GM18505 (cell line): ENCODE data around the gene GPM6B.

Experiments used
- ATAC-seq: cut with Tn5 transposase; IDR thresholded peaks from one replicate; pipeline ENCODE4 v1.9.1; 2021; ENCODE audit not compliant: unreplicated experiment
- POLR2A ChIP-seq: IDR thresholded peaks from 4 replicates; pipeline ENCODE4 v1.6.1; 2011; ENCODE audit warnings: borderline replicate concordance; ENCODE audit not compliant: insufficient read depth, insufficient read length; ENCODE audit errors: extremely low read depth

GPM6B gene

DNA sequence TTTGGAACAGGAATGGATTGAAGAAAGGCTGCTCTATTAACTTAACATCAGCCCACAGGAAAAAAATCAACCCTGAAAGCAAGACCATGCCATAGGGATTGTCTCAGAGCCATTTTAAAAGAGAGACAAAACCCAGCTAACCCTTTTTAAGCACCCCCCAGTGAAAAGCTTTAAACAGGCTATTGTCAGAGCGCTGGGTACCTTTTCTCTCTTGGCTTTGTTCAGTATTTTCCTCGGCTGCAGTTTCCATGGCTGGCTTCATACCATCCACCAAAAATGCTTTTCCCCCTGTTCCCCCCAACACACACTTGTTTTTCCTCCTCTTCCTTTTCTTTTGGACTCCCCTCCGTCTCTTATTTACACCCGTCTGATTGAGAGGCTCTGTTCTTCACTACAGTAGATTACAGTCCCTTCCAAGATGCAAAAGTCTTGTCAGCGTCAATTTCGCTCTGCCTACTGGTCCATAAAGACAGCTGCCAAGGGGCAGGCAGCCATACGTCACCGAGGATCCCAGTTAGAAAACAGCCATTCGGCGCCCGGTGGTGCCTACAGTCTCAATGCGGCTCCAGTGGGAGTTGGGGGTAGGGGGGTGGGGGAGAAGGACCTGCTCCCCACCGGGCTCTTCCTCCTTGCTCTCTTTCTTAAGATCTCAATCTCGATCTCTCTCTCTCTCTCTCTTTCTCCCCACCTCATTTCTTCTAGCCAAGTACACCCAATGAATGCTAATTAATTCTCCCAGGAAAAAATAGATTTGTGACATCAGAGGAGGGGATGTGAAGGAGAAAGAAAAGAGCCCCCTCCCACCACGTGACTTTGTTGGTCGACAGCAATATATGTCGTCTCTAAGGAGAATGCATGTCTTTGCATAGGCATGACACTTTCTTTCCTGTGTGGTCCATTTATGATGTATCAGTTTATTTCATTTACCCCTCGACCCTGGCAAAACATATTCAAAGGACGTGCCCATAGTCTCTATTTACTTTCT, at the start of gene GPM6B:
GPM6B (minus strand) TSS at position 451 of the 985 bp plus-strand sequence; CDS start at position 262, 189 bp downstream.
- no peak for ATAC-seq
- TF ChIP-seq POLR2A = no peak

- ATAC-seq = no peak
- no peak for TF ChIP-seq POLR2A
These were observed 47.4 kb upstream of the GPM6B start for GRCh38 chrX:13864264-13864663.

DNA sequence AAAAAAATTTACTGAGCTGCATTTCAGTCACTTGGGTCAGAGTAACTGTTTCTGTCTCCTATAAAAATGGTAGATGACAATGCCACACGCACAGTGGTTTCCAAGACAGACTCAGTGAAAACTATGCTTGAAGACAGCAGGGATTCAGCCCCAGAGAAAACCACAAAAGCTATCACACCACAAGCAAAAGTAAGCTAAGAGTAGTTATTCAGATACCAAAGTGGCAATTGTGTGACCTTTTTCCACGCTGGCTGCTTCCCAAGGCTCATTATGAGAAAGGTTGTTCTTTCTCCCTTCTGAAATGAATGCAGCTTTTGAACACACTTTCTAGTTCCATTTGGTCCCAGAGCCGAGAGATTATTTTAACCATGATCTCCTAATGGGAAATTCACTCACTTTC, 46.4 kb upstream of the GPM6B start:
- TF ChIP-seq POLR2A = no peak
- ATAC-seq = no peak

DNA sequence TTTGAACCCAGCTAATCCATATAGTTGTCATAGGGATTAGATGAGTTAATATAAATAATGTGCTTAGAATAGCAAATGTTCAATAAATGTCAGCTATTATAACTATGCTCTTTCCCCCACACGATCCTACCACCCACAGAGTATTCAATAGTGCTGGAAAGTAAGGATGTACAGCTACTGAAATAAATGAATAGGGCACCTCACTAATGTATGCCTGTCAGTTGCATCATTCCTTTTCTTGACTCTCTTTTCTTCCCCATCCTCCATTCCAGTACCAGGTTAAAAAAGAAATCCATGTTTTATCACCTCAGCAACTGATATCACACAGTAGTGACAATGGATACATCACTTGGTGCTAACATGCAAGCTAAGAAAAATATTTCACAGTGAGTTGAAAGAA, 42.8 kb upstream of the GPM6B start:
- no peak for TF ChIP-seq POLR2A
- no peak for ATAC-seq

DNA sequence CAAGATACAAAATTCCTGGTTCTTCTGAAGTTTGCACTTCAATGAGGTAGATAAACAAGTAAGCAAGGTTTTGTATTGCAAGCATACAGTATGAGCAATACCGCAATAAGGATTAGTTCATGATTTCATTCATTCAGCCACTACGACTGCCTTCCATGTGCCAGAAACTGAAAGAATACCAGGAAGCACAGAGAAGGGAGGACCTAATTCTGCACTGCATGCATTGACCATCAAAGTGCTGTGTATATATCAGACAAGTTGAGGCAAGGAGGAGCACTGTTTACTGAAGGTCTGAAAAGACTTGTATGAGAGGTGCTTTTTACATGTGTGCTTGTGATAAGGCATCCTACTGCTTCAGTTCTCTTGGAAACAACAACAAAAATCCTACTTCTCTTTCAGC, 40.9 kb upstream of the GPM6B start:
- no peak for TF ChIP-seq POLR2A
- ATAC-seq = no peak

DNA sequence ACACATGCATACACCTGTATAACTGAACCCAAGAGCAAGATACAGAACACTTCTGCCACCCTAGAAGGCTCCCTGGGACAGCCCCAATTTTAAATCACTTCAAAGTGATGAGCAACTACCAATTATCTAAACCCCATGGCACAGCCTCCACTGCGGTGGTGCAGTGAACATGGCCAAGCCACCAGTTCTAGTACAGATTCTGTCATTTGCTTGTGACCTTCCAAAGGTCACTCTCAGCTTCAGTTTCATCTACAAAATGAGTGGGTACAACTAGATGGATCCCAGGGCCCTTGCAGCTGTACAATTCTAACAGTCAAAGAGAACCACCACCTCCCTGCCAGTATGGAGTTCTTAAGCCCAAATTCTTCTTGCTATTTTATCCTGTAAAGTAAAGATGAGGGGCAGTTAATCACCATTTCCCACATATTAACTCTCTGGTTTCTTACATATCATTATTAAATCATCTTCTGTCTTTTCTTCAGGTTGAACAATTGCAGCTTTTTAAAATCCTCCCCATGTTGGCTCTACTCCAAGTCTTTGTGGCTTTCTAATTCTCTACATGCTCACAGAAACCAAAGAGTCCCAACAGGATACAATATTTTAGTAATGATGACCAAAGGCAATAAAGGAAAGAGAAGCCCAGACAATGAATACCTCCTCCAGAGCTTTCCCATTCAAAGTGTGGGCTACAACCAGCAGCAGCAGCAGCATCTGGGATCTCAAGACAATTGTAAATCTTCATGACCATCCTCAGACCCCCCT, 39.0 kb upstream of the GPM6B start:
- no peak for ATAC-seq
- TF ChIP-seq POLR2A = no peak

DNA sequence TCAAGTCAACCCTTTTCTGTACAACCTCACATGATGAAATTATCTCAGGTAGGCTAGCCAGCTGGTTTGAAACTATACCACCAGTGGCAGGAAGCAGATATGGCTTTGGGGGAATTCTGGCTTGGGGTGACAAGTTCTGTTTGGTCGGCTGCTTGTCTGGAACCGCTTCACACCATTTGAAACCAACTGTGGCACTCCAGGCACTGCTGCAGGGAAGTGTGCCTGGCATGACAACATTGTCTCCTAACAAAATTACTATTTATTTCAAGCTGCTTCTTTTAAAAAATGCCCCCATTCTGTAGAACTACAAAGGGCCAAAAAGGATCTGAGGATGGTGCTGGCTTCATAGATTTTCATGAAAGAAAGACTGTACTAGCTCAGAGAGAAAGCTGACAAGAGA, 37.1 kb upstream of the GPM6B start:
- TF ChIP-seq POLR2A = no peak
- no peak for ATAC-seq

DNA sequence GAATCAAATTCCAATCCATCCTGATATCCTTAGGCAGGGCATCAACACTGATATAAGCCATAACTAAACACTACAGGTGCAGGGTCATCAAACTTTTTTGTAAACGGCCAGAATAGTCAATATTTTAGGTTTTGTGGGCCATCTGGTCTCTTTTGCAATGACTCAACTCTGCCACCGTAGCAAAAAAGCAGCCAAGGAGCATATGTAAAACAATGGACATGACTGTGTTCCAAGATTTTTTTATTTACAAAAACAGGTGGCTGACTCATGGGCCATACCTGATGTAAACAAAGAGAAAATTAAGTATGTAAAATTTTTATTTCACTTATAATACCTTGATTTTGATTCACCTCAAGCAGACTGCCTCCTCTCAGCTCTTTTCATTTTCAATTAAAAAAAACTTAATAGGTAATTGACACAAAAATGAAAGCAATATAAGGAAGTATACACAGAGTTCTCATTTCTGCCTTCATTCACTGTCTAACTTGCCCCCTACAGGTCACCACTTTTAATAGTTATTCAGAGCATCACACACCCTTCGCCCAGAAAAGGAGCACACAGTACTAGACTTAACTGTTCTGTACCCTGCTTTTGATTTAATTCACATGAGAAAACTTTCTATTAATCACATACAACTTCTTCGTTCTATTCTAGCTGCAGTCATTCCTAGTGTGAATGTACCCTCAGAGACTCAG, 35.3 kb upstream of the GPM6B start:
- ATAC-seq = no peak

DNA sequence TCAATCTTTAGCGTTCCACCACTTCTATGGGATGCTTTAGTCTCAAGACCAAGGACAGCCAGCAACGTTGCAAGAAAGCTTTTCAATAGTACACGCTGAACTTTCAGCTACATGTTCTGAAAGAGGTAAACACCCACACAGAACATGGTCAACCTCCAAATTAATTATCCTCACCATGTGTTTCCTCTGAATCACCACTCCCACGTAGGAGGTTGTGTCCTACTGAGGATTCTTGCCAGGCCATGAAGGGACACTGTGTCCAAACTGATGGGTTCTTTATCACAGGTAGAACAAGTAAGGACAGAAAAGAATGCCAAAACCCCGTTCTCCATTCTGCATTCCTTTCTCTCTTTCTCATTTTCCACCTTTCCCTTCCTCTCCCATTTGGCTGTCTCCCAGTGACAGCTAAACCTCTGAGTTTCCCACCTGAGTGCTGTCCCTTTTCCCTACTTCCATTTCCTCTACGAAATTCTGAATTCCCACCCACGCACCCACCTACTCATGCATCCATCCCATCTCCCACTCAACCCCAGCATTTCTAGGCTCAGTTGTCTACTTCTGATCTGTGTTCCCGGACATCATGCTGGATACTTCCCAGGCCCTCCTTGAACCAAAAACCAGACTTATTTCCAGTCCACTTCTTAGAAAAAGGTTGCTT, 29.0 kb upstream of the GPM6B start:
- no peak for TF ChIP-seq POLR2A
- no peak for ATAC-seq

More for the DNA sequence above, 35.3 kb upstream of the GPM6B start:
- no peak for TF ChIP-seq POLR2A

DNA sequence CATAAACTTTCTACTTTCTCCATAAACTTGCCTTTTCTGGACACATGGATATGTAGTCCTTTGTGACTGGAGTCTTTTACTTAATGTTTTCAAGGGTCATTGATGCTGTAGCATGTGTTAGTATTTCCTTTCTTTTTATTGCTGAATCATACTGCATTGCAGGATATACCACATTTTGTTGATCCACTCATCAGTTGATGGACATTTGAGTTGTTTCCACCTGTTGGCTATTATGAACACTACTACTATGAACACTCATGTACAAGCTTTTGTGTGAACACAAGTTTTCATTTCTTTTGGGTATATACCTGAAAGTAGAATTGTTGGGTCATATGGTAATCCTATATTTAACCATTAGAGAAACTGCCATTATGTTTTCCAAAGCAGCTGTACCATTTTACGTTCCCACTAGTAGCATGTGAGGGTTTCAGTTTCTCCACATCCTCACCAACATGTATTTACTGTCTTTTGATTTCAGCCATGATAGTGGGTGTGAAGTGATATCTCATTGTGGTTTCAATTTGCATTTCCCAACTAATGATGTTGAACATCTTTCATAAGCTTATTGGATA, 26.3 kb upstream of the GPM6B start:
- ATAC-seq = no peak
- no peak for TF ChIP-seq POLR2A

GRCh38 chrX:13840121-13840520, 23.2 kb upstream of the GPM6B start:
- ATAC-seq = no peak
- TF ChIP-seq POLR2A = no peak

DNA sequence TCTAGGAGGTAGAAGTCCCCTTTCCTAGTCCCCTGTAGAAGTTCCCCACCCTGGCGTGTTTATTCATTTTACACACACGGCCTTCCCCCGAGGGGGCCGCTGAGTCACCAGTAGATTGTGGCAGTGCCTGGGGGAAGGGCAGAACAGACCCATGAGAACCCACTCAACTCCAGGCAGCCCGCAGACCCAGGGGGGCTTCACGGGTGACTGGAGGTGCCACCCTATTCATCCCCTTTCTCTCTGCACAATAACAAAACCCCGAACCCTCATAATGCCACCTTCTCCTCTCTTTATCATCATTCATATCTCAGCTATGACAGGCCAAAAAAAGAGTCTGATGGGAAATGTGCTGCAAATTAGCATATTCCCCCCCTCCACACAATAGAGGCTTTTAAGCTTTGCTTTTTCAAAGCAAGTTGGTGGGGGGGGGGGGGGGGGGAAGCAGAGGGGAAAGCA, 20.4 kb upstream of the GPM6B start:
- TF ChIP-seq POLR2A = no peak
- no peak for ATAC-seq
